ENCODE results near the gene PAPPA2.

- no peak for TF ChIP-seq POLR2A (IDR thresholded peaks at IDR 0.05; ENCODE audit: low read depth, low read length)
- TF ChIP-seq POLR2AphosphoS5 (IDR thresholded peaks at IDR 0.05; ENCODE audit: low read depth, low read length): no peak
- no peak for TF ChIP-seq TAF1 (IDR thresholded peaks at IDR 0.05; ENCODE audit: borderline replicate concordance, low read depth, low read length)
These were observed 242.6 kb downstream of the PAPPA2 start for GRCh38 chr1:176705585-176705984.
